GM18909 (cell line): Measurements from ENCODE around the gene NKAIN2.
"Not testable (repeated sequence)": the region's sequence is repeated elsewhere in the genome, so short reads cannot be mapped to it uniquely, and the experiment has no call there.

Source experiments
- ATAC-seq: cut with Tn5 transposase; IDR thresholded peaks from one replicate; pipeline ENCODE4 v1.9.1; 2021; ENCODE audit warnings: mild to moderate bottlenecking; ENCODE audit not compliant: unreplicated experiment, poor library complexity

NKAIN2 gene

GRCh38 chr6:124273701-124274100 lies 470.0 kb downstream of the NKAIN2 start:
- no peak for ATAC-seq

- ATAC-seq, result no peak
Measured at GRCh38 chr6:124282541-124282940, 478.9 kb downstream of the NKAIN2 start.

DNA sequence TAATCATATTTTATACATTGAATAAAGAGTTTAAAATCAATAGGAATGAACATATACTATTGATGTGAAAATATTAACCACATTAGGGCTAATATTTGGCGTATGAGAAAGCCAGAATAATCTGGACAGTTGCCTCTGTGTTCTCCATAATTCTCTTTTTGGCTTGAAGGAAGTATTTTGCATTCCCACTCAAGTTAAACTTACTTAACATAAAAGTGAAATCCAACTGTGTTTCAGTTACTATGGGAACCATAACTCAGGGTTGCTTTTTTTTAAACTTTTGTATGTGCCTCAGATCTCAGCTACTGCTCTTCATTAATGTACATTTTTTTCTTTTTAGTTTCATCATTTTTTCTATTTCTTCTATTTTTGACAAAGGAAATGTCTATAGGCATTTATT lies 479.8 kb downstream of the NKAIN2 start:
- no peak for ATAC-seq

GRCh38 chr6:124285146-124285545 lies 481.5 kb downstream of the NKAIN2 start:
- ATAC-seq, result no peak

GRCh38 chr6:124294574-124295200 lies 491.0 kb downstream of the NKAIN2 start:
- ATAC-seq, result no peak

- no peak for ATAC-seq
Measured at GRCh38 chr6:124297507-124297906, 493.8 kb downstream of the NKAIN2 start.

DNA sequence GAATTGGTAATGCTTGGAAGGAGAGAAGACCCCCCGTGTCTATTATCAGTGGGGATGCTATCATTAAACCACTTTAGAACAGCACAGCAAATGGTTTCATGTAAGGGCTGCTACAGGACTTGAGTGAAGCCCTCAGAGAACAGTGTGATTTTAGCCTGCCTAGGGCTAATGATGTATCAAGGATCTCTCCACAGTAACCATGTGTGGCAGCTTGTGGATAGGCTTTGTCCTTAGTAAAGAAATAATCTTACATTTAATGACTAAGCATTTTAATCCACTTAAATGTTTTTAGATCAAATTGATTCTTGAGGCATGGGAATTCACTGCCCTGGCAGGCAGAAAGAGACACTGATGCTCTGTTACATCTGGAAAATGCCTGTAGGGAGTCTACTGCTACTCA lies 495.1 kb downstream of the NKAIN2 start:
- no peak for ATAC-seq

DNA sequence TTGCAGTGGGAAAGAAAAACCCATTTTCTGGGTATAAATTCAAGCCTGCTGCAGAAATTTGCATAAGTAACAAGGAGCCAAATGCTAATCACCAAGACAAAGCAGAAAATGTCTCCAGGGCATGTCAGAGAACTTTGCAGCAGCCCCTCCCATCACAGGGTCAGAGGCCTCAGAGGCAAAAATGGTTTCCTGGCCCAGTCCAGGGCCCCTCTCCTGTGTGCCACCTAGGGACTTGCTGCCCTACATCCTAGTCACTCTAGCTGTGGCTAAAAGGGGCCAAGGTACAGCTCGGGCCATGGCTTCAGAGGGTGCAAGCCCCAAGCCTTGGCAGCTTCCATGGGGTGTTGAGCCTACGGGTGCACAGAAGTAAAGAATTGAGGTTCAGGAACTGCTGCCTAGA lies 497.2 kb downstream of the NKAIN2 start:
- not testable (repeated sequence) for ATAC-seq

GRCh38 chr6:124303971-124304370 lies 500.3 kb downstream of the NKAIN2 start:
- ATAC-seq, result no peak

GRCh38 chr6:124310139-124310538 lies 506.5 kb downstream of the NKAIN2 start:
- no peak for ATAC-seq

- ATAC-seq, result no peak
Measured at GRCh38 chr6:124319410-124319809, 515.7 kb downstream of the NKAIN2 start.

DNA sequence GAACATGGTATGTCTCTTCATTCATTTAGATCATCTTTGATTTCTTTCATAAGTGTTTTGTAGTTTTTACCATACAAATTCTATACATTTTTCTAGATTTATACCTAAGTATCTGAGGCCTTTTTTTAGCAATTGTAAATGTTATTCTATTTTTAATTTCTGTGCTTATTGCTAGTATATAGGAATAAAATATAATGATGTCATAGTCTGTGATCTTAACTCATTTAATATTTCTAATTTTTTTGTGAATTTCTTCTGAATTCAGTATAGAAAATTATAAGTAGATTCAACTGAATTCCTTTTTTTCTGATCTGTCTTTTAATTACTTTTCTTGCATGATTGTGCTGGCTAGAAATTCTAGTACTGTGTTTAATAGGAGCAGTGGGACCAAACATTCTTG lies 520.6 kb downstream of the NKAIN2 start:
- no peak for ATAC-seq

- no peak for ATAC-seq
Measured at GRCh38 chr6:124330197-124330596, 526.5 kb downstream of the NKAIN2 start.

DNA sequence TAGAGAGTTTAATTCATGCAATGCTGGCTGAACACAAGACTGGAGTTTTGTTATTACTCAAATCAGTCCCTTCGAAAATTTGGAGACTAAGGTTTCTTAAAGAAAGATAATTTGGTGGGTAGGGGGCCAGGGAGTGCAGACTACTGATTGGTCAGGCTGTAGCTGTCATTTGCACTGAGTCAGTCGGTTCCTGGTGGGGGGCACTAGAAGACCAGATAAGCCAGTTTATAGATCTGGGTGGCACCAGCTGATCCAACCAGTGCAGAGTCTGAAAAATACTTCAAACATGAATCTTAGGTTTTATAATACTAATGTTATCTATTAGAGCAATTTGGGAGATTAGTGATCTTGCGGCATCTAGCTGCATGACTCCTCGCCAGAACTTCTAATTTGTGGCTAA lies 530.7 kb downstream of the NKAIN2 start:
- ATAC-seq, result no peak

GRCh38 chr6:124339610-124340334 lies 536.1 kb downstream of the NKAIN2 start:
- ATAC-seq, result no peak

- ATAC-seq, result not testable (repeated sequence)
Measured at GRCh38 chr6:124348339-124348738, 544.7 kb downstream of the NKAIN2 start.

DNA sequence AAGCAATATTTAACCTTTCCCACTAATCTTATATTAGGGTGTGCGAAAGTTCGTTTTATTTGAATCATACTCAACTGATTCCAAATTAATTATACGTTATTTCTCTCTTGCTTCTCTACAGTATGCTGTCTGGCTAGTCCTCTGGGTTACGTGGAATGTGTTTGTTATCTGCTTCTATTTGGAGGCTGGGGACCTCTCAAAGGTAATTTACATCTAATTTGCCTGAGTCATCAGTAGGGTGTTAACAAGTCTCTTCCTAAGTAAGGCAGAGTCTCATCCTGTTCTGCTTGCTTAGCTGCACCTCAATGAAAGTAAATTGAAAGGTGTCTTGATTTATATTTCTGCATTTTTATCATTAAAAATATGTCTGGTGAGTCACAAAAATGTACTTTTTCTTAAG lies 551.5 kb downstream of the NKAIN2 start:
- no peak for ATAC-seq

- ATAC-seq, result no peak
Measured at GRCh38 chr6:124356276-124356810, 552.7 kb downstream of the NKAIN2 start.

- no peak for ATAC-seq
Measured at GRCh38 chr6:124356811-124357210, 553.1 kb downstream of the NKAIN2 start.

- no peak for ATAC-seq
Measured at GRCh38 chr6:124368131-124368530, 564.5 kb downstream of the NKAIN2 start.

DNA sequence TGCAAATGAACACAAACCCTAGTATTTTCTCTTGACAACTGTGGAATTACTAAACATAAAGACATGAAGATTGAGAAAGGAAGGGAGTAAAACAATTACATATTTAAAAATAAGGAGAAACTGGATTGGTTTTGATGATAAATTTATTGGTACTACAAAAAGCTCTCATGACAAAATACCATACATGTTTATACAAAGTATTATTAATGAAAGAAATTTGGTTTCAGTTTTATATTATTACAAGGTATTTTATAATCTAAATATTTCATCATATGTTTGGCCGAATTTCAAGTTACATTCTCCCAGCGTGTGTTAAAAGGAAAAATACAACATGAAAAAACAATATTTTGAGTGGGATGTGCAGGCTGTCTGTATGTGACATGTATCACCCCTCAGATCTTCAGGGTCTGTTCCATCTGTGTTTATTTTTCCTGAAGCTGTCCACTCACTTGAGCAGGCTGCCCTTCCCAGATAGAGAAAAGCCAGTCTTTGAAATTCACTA lies 568.4 kb downstream of the NKAIN2 start:
- ATAC-seq, result no peak

DNA sequence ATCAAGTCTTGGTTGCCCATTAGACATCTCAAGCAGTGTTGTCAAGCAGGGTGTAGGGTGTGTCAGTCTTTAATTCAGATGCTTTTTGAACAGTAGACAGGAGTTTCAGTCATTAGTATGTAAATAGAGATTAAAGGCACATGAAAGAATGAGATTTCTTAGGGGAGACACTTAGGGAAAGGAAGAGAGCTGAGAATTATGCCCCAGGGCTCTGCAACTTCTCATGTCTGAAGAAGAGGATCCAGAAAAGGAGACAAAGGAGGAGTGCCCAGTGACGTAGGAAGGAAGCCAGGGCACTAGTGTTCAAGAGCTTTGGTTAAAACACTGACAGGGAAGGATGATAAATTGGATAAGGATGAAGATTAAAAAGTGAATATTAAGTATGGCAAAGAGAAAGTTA lies 569.7 kb downstream of the NKAIN2 start:
- no peak for ATAC-seq
